Loucy (cell line): ENCODE results near the gene STAC2.
A peak's percentile ranks its signal among the peaks of the same experiment; 100 is the strongest.

Source experiments
- H2AFZ ChIP-seq: fragments of 200-600 bp; sonication (generic); 2 replicates; pipeline ENCODE4 v1.6.0; 2016; ENCODE audit warnings: antibody characterized with exemption, mild to moderate bottlenecking, low read length, moderate library complexity
- H3F3A ChIP-seq: fragments of 200-600 bp; 2 replicates; pipeline ENCODE4 v1.6.0; 2016; ENCODE audit warnings: antibody characterized with exemption, low read depth, mild to moderate bottlenecking
- H3K27me3 ChIP-seq: fragments of 200-600 bp; sonication (generic); 2 replicates; pipeline ENCODE4 v1.6.1; 2014; ENCODE audit warnings: low read length, mild to moderate bottlenecking; ENCODE audit not compliant: insufficient read depth, poor library complexity, severe bottlenecking
- H3K36me3 ChIP-seq: fragments of 200-600 bp; sonication (generic); 2 replicates; pipeline ENCODE4 v1.6.1; 2016; ENCODE audit warnings: low read length; ENCODE audit not compliant: insufficient read depth
- H3K4me1 ChIP-seq: fragments of 200-600 bp; sonication (generic); 2 replicates; pipeline ENCODE4 v1.5.1; 2014; ENCODE audit warnings: low read length, mild to moderate bottlenecking; ENCODE audit not compliant: insufficient read depth, poor library complexity, severe bottlenecking
- H3K4me2 ChIP-seq: fragments of 200-600 bp; sonication (generic); 2 replicates; pipeline ENCODE4 v1.6.0; 2014; ENCODE audit warnings: antibody characterized with exemption, low read length, low read depth, mild to moderate bottlenecking; ENCODE audit not compliant: poor library complexity, severe bottlenecking
- H3K4me3 ChIP-seq: fragments of 200-600 bp; sonication (generic); 2 replicates; pipeline ENCODE4 v1.5.1; 2014; ENCODE audit warnings: low read length, mild to moderate bottlenecking, mixed read lengths; ENCODE audit not compliant: poor library complexity, severe bottlenecking
- H3K79me2 ChIP-seq: fragments of 200-600 bp; sonication (generic); 2 replicates; pipeline ENCODE4 v1.6.1; 2014; ENCODE audit warnings: low read length; ENCODE audit not compliant: insufficient read depth
- H3K9ac ChIP-seq: fragments of 200-600 bp; sonication (generic); 2 replicates; pipeline ENCODE4 v1.6.0; 2014; ENCODE audit warnings: mild to moderate bottlenecking, low read depth, low read length, moderate library complexity; ENCODE audit not compliant: poor library complexity, severe bottlenecking
- H3K9me2 ChIP-seq: fragments of 200-600 bp; sonication (generic); replicated peaks from 2 replicates; pipeline ENCODE4 v1.6.1; 2016; ENCODE audit warnings: low read depth, low read length, mixed read lengths
- H3K9me3 ChIP-seq: fragments of 200-600 bp; sonication (generic); 2 replicates; pipeline ENCODE4 v1.6.1; 2014; ENCODE audit warnings: mild to moderate bottlenecking, antibody characterized with exemption, low read length, low read depth; ENCODE audit not compliant: insufficient read depth
- H4K20me1 ChIP-seq: fragments of 200-600 bp; sonication (generic); 2 replicates; pipeline ENCODE4 v1.6.0; 2014; ENCODE audit warnings: antibody characterized with exemption, low read length, mild to moderate bottlenecking; ENCODE audit not compliant: insufficient read depth, poor library complexity, severe bottlenecking
- EZH2phosphoT487 ChIP-seq: fragments of 200-600 bp; IDR thresholded peaks from 2 replicates; pipeline ENCODE4 v1.6.1; 2018; ENCODE audit warnings: antibody characterized with exemption, mild to moderate bottlenecking, moderate library complexity, borderline replicate concordance
- TF ChIP-seq, protein P1 (sequence below): fragments of 200-600 bp; sonication (generic); conservative IDR thresholded peaks from 2 replicates; pipeline ENCODE4 v1.5.1; 2014; ENCODE audit warnings: mild to moderate bottlenecking, antibody characterized with exemption, low read length

Gene STAC2

DNA sequence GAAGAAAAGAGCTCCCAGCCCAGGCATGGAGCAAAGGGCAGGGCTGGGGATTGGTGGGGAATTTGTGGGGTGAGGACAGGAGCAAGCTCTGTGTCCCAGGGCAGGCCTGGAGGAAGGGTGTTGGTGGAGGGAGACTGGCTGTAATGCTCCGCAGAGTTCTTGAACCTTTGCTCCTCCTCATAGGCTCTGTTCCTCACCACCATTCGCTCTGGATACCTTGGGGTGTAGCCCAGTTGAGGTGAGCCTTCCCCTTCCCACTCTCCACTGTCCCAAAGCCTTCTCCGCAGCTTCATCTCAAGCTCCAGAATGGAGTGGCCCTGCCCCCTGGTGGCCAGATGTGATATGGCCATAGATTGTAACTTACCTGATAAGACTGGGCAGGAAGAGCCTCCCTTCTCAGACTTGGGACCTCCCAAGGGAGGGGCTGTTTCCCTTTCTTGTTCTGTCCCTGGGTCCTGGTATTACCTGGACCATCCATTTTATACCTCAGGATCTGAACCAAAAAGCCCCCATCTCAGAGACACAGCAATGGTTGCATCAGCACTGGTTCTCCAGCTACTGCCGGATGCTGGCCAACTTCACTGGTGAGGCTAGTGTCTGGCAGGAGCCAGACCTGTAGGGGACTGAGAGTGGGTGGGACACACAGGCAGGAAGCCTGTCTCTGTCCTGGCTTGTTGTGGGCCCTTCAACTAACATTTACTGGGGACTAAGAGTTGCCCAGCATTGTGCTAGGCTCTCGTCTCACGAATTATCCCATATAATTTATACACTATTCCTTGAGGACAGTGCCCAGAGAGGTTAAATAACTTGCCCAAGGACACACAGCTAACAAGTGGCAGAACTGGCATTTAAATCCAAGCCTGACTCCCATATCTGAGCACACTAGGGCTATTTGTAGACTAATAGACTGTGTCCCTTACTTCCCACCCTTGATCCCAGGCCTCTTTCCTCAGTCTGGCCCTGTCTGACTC lies 19.1 kb upstream of the STAC2 start:
- Histone ChIP-seq H3K9me2 (no peaks in the 10 kb centered on the region), H3K9ac (peak overlapping the region; percentile 60), H3K36me3 (no peaks in the 10 kb centered on the region), H3K9me3 (no peaks in the 10 kb centered on the region), H4K20me1 (no peaks in the 10 kb centered on the region), H3K79me2 (no peaks in the 10 kb centered on the region), H2AFZ (peak overlapping the region; percentile 49; the same call in 1 of the 2 replicates), H3K4me2 (peak overlapping the region; percentile 88), H3K4me3 (peak overlapping the region; percentile 64), H3K27me3 (no peaks in the 10 kb centered on the region), H3F3A (peaks cover 4% of the 10 kb centered on the region; the same call in 1 of the 2 replicates), H3K4me1 (peaks cover 20% of the 10 kb centered on the region)
- TF ChIP-seq, protein P1, sequence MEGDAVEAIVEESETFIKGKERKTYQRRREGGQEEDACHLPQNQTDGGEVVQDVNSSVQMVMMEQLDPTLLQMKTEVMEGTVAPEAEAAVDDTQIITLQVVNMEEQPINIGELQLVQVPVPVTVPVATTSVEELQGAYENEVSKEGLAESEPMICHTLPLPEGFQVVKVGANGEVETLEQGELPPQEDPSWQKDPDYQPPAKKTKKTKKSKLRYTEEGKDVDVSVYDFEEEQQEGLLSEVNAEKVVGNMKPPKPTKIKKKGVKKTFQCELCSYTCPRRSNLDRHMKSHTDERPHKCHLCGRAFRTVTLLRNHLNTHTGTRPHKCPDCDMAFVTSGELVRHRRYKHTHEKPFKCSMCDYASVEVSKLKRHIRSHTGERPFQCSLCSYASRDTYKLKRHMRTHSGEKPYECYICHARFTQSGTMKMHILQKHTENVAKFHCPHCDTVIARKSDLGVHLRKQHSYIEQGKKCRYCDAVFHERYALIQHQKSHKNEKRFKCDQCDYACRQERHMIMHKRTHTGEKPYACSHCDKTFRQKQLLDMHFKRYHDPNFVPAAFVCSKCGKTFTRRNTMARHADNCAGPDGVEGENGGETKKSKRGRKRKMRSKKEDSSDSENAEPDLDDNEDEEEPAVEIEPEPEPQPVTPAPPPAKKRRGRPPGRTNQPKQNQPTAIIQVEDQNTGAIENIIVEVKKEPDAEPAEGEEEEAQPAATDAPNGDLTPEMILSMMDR = peak; percentile 97
- no peak for TF ChIP-seq EZH2phosphoT487

DNA sequence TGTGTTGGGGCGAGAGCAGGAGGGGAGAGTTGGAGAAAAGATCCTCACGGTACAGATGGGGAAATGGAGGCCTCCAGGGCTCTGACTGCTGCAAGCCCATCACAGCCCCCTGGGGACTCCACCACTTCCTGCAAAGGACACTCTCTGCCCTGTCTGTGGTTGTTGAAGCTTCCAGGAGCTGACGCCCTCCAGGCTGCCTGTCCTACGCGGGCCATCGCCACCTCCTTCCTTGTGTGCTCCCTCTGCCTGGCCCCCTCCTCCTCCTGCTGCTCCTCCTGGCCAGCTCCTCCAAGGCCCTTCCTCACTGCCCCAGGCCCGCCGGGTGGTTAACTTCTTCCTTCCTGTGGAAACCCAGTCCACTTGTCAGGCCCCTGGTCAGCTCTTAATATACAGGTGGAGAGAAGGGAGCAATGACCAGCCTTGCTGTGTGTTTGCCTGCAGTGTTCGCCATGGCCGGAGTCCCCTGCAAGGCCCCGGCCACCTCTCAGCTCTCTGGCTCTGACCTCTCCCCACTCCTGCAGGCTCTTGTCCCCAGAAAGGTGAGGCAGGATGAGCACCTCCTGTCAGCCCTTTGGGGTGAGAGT lies 18.4 kb upstream of the STAC2 start:
- Histone ChIP-seq H3K36me3 (no peaks in the 10 kb centered on the region), H3K9me3 (no peaks in the 10 kb centered on the region), H3K79me2 (no peaks in the 10 kb centered on the region), H3K27me3 (no peaks in the 10 kb centered on the region), H3K9ac (peak overlapping the region; percentile 60), H3F3A (peaks cover 4% of the 10 kb centered on the region; the same call in 1 of the 2 replicates), H2AFZ (peak overlapping the region; percentile 49), H3K4me2 (peak overlapping the region; percentile 88), H3K4me3 (peak overlapping the region; percentile 64), H4K20me1 (no peaks in the 10 kb centered on the region), H3K9me2 (no peaks in the 10 kb centered on the region), H3K4me1 (peaks cover 20% of the 10 kb centered on the region)
- TF ChIP-seq, protein P1 = no peak
- no peak for TF ChIP-seq EZH2phosphoT487

DNA sequence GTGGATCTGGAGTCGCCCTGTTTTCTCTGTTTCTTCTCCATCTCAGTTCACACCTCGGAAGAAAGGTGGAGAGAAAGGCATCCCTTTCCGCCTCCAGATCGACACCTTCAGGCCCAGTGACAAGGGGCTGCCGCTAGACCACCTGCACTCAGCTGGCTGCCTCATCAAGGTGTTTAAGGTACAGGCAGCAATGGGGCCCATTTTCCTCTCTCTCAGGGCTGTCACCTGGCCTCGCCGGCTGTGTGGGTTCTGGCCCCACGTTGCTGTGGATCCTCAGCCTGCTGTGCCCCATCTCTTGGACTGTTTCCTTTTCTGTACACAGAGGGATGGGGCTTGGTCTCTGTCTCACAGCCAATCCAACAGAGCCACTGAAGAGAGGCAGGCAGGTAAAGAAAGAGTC lies 17.4 kb upstream of the STAC2 start:
- H3K4me3 ChIP-seq = no peak overlapping the region
- H2AFZ ChIP-seq = no peak overlapping the region
- H3K36me3 ChIP-seq = no peaks in the 10 kb centered on the region
- peak overlapping the region; percentile 88 for H3K4me2 ChIP-seq
- H3K9ac ChIP-seq = peak overlapping the region; percentile 60
- peaks cover 4% of the 10 kb centered on the region; the same call in 1 of the 2 replicates for H3F3A ChIP-seq
- no peaks in the 10 kb centered on the region for H3K9me2 ChIP-seq
- peaks cover 26% of the 10 kb centered on the region for H3K4me1 ChIP-seq
- no peaks in the 10 kb centered on the region for H3K27me3 ChIP-seq
- TF ChIP-seq EZH2phosphoT487 = no peak
- TF ChIP-seq, protein P1 = no peak
- H4K20me1 ChIP-seq = no peaks in the 10 kb centered on the region
- H3K9me3 ChIP-seq = no peaks in the 10 kb centered on the region
- no peaks in the 10 kb centered on the region for H3K79me2 ChIP-seq
